ENCODE measurements around the gene DHCR24.

The DHCR24 gene

GRCh38 chr1:54812801-54813484, 74.1 kb downstream of the DHCR24 start:
- H3K27ac ChIP-seq: no peak overlapping the region
- no peak for TF ChIP-seq ZFX (IDR thresholded peaks at IDR 0.05)

GRCh38 chr1:54811739-54812655, 75.0 kb downstream of the DHCR24 start:
- H3K27ac ChIP-seq: no peak overlapping the region
- TF ChIP-seq ZFX (IDR thresholded peaks at IDR 0.05) (no peak), CTCF (conservative IDR thresholded peaks at IDR 0.05) (no peak)

GRCh38 chr1:54811066-54811465, 75.9 kb downstream of the DHCR24 start:
- TF ChIP-seq CTCF (conservative IDR thresholded peaks at IDR 0.05) (no peak), ZFX (IDR thresholded peaks at IDR 0.05) (no peak)

GRCh38 chr1:54810153-54810942, 76.6 kb downstream of the DHCR24 start:
- peak; percentile 92 for TF ChIP-seq CTCF (conservative IDR thresholded peaks at IDR 0.05)
- no peak for TF ChIP-seq ZFX (IDR thresholded peaks at IDR 0.05)
- H3K27ac ChIP-seq: no peak overlapping the region

More at GRCh38 chr1:54811066-54811465, 75.9 kb downstream of the DHCR24 start:
- H3K27ac ChIP-seq: no peak overlapping the region

- H3K27ac ChIP-seq: no peak overlapping the region
- no peak for TF ChIP-seq ZFX (IDR thresholded peaks at IDR 0.05)
- TF ChIP-seq CTCF (conservative IDR thresholded peaks at IDR 0.05): no peak
Observed at GRCh38 chr1:54809496-54810074, 77.4 kb downstream of the DHCR24 start.

GRCh38 chr1:54808443-54809207, 78.4 kb downstream of the DHCR24 start:
- TF ChIP-seq CTCF (conservative IDR thresholded peaks at IDR 0.05) (no peak; the same call in 1 of the 2 replicates), ZFX (IDR thresholded peaks at IDR 0.05) (no peak)
- H3K27ac ChIP-seq: no peak overlapping the region

GRCh38 chr1:54807756-54808155, 79.2 kb downstream of the DHCR24 start:
- no peak for TF ChIP-seq CTCF (conservative IDR thresholded peaks at IDR 0.05)
- no peak for TF ChIP-seq ZFX (IDR thresholded peaks at IDR 0.05)
- H3K27ac ChIP-seq: no peak overlapping the region
